NCI-H2107 treated with DMSO at 0.1 percent for 48 hours (cell line): ENCODE measurements around the gene SSC5D.
A peak's percentile ranks its signal among the peaks of the same experiment; 100 is the strongest.
"Not testable (repeated sequence)": the region's sequence is repeated elsewhere in the genome, so short reads cannot be mapped to it uniquely, and the experiment has no call there.

ENCODE experiments used
- DNase-seq: peaks from one replicate; lab custom pipeline; 2025; ENCODE audit not compliant: unreplicated experiment; lab: John Stamatoyannopoulos, UW

SSC5D gene

DNA sequence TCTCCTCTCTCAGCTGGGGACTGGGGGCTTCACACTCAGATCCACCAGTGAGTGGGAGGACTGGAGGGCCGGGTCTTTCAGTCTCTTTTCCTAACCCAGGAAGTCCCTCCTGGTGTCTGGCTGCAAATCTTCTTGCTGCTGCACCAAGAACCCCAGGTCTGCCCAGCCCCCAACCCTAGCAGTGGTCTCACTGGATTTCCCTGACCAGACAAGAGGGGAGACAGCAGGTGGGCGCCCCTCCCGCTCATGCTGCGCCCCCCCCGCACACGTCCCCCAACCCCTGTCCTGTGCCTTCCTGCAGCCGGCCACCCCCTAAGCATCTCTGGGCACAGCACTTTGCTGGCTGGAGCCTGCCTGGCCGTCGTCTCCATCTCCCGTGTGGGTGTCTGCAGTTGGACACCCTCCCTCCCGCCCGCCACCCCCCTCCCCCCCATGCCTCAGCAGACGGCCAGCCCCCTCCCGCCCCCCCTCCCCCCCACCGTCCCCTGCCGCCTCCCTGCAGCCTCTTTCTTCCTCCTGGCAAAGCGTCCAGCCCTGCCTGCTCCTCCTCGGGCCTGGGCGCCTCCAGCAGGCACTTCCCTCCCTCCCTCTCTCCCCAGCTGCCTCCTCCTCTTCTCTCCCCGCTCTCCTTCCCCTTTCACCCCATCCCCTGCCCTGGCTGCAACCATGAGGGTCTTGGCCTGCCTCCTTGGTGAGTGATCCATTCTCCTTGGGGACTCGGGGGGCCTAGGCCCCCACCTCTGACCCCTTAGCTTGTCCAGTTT, at the start of gene SSC5D:
Gene SSC5D, plus strand, starts transcription at position 513 of the 764 bp plus-strand sequence. Its CDS starts 154 bp downstream, at position 667.
- DNase-seq, result no peak

DNA sequence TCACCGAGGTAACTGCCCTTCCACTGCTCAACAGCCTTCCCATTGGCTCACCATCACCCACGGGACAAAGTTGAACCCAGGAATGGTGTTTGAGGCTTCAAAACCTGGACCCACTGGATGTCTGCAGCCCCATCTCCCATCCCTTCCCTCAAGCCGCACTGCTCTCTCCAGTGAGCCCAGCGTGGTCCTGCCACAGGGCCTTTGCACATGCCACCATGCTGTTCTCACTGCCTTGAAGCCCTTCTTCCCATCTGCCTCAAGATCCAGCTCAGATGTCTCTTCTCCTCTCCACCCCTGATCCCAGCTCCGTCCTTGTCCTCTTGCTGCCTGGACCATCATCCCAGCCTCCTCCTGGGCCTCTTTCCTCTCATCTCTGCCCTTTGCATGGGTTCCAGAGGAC, 49.2 kb upstream of the SSC5D start:
- no peak for DNase-seq

DNA sequence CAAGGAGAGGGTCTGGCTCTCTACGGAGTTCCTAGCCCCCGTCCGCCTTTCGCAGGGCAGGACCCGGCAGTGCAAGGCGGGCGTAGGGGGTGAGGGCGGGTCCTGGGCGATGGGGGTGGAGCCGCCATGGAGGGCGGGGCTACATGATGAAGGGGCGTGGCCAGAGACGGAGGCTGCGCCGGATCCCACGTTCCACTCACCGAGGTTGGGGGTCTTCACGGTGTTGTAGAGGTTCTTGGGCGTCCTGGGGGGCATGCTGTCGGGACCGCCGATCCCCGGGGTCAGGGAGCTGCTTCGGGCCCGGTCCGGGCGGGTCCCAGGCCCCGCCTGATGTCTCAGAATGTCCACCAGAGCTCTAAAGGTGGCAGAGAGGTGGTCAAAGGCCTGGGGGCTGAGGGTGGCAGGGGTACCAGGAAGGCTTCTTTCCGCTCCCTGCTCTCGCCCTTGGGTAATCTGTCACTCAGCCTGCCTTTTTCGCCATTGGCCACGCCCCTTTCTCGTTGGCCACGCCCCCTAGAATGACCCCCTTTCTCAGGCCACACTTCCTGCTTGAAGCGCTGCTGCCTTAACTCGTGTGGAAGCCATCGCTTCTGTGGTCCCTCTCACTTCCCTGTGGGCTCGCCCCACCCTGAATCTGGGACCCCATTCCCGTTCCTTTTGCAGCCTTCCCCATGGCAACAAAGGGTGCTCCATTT, 47.7 kb upstream of the SSC5D start:
- DNase-seq, result no peak

DNA sequence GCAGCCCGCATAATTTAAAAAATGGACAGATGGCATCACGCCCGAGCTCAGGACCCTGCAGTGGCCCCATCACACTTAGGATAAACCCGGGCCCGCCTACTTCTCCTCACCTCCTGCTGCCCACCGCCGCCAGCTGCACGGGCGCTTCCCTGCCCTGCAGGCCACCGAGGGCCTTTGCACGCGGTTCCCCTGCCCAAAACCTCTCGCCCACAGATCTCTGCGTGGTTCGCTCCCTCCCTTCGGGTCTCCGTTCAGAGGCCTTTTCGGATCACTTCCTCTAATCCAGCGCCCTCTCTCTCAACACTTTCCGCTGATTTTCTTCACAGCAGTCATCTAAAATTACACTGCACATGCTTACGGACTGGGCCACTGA, 46.9 kb upstream of the SSC5D start:
- no peak for DNase-seq

DNA sequence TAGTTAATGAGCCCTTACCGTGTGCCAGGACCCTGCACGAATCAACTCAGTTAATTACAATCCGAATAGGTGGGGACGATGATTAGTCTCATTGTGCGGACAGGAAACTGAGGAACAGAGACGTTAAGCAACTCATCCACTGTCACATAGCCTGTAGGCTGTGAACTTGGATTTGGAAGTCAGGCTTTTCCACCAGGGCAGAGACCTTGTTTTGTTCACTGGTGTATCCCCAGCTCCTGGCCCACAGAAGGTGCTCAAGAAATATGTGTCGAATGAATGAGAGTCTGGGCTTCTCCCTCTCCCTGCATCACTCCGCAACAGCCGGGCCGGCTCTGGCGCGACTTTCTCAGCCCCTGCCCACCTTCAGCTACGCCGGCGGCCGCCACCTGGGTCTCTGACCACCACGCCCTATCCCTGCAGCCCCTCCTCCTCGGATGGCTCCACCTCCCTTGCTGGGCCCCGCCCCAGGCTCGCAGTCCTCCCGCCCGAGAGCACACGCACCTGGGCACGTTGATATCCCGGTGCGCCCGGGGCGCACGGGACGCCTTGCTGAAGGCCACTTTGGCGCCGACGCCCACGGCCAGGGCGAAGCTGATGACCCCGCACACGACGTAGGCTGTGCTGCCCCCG, 46.4 kb upstream of the SSC5D start:
- DNase-seq, result no peak

DNA sequence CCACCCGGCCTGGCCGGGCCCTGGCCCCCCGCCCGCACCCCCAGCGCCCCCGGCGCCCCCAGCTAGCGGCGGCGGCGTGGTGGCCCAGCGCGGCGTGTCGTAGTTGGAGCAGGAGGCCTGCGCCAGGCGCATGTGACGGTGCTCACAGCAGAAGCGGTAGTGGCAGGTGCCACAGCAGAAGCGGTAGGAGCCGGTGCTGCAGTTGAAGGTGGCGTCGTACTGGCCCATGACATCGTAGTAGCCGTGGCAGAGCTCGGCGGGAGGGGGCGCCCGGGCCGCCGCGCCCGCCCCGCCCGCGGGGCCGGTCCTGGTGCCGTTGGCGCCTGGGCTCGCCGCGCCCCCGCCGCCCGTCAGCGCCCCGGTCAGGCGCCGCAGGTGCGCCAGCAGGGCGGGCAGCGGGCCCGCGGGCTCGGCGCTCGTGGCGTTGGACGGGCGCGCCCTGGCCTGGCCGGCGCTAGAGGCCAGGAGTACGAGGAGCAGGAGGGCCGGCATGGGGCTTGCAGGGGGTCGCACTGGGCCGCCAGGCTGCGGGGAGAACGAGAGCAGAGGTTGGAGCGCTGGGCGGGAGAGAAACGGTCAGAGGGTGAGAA, 45.8 kb upstream of the SSC5D start:
- peak; percentile 24 for DNase-seq

DNA sequence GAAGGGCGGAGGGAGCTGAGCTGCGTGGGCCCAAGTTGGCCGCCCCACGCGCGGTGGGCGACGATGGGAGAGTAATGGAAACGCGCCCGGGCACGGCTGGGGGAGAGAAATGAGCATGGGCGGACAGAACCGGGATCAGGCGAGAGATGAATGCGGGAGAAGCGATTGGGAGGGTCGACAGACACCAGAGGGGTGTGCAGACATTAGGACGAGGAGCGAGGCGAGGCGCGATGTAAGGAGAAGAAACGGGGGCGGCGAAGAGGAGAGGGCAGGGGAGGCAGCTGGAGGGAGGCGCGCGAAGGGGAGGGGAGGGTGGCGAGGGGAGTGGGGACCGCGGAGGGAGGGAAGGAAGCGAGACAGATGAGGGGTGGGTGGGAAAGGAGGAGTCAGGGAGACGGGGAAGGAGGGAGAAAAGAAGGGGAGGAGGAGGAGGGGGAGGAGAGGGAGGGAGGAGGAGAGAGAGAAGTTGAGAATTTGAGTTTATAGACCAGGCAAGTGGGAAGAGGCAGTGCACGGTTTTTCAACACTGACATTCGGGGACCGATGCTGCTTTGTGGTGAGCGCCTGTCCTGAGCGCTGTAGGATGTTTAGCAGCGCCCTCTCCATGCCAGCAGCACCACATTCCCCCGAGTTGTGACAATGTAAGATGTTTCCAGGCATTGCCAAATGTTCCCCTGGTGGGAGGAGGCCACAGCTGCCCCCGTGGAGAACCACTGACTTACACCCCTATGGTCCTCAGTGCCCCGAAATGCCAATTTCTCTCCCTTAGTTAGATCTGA, 45.0 kb upstream of the SSC5D start, which contains the start of gene SHISA7:
Gene SHISA7, minus strand, starts transcription at position 256 of the 779 bp plus-strand sequence. CDS start 437 bp downstream, outside the sequence.
- no peak for DNase-seq

DNA sequence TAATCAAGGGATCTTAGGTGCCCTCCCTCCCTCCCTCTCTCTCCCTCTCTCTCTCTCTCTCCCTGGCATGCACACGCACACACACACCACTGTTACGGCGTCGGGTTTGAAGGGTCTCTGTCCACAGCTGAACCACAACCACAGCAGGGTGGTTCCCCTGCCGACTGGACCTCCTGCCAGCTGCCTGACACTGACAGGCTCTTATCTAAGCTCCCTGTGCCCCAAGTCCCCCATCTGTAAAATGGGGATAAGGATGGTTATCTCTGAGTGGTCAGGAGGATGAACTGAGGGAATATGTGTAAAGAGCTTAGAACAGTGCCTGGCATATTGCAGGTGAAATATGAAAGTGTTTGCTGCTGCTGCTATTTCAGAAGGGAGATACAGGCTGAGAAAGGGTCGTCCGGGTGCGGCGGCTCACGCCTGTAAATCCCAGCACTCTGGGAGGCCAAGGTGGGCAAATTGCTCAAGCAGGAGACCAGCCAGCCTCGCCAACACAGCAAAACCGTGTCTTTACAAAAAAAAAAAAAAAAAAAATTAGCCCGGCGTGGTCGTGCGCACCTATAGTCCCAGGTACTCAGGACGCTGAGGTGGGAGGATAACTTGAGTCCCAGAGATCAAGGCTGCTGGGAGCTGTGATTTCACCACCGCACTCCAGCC, 44.3 kb upstream of the SSC5D start:
- no peak for DNase-seq

DNA sequence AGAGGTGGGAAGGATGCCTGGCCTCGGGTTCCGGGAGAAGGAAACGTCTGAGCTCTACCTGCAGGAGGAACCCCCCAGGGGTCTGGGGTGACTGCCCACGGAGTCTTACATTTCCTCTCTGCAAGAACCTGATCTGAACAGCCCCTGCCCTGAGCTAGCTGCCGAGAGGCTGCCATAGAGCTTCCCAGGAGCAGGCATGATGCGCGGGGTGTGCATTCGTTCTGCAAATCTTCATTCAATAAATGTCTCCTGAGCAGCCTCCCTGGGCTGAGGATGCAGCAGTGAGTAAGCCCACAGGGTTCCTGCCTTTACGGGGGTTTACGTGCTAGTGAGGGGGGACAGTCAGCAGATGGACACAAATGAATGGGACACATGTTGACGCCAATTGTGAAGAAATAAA, 43.6 kb upstream of the SSC5D start:
- no peak for DNase-seq

DNA sequence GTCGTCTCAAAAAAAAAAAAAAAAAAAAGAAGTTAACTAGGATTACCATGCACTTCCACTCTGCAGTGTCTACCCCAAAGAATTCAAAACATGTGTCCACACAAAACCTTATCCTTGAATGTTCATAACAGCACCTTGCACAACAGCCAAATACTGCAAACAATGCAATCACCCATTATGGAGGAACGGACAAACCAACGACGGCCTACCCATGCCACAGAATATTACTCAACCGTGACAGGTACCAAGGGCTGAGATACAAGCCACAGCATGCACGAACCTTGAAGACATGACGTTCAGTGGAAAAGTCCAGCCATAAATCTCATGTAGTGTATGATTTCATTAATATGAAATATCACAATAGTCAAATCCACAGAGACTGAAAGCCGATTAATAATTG, 42.2 kb upstream of the SSC5D start:
- DNase-seq, result peak; percentile 6

DNA sequence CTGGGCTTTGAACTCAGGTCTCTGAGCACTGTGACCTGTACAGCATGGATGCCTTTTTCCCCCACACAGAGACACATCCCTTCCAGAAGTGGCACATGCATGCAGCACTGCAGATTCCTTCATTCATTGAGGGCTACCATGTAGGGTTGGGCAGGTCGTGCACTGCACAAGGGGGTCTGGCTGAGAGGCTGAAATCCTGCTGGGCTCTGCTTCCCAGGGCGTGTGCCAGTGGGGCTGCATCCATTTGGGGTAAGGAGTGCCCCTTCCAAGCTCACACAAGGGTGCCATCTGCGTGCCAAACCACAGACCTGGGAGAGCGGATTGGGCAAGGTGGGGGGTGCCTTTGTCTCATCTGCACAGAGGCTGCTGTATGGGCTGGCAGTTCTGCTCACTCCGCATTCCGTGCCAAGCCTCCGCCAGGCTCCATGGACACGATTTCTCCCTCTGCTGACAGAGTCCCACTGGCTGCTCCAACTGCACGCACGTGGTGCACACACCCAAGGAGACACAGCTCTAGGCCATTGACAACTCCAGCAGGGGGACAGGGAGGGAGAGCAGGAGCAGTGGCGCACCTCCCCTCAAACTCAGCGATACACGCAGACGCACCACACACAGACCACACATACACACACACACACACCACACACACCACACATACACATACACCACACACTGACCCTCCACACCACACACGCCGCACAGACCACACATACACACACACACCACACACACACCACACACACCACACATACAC, 40.6 kb upstream of the SSC5D start:
- peak; percentile 22 for DNase-seq

DNA sequence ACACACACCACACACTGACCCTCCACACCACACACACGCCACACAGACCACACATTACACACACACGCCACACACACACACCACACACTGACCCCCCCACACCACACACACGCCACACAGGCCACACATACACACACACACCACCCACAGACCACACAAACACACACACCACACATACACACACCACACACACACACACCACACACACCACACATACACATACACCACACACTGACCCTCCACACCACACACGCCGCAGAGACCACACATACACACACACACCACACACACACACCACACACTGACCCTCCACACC, 40.1 kb upstream of the SSC5D start:
- DNase-seq, result not testable (repeated sequence)

DNA sequence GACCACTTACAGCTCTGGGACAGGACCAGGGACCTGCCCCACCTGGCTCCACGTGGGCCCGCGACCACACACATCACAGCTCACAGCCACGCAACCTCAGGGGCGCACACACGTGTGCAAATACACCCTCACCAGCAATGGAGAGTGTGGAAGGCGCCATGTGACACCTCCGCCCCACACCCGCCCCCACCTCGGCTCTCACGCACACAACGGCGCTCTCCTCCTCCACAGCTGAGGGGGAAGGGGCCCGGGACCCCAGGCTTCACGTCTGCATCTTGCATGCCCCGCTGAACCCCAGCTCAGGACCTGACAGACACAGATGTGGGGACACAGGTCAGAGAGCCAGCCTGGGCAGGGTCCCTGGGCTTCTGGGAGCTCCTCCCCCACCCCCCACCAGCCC, 38.8 kb upstream of the SSC5D start:
- DNase-seq, result no peak

DNA sequence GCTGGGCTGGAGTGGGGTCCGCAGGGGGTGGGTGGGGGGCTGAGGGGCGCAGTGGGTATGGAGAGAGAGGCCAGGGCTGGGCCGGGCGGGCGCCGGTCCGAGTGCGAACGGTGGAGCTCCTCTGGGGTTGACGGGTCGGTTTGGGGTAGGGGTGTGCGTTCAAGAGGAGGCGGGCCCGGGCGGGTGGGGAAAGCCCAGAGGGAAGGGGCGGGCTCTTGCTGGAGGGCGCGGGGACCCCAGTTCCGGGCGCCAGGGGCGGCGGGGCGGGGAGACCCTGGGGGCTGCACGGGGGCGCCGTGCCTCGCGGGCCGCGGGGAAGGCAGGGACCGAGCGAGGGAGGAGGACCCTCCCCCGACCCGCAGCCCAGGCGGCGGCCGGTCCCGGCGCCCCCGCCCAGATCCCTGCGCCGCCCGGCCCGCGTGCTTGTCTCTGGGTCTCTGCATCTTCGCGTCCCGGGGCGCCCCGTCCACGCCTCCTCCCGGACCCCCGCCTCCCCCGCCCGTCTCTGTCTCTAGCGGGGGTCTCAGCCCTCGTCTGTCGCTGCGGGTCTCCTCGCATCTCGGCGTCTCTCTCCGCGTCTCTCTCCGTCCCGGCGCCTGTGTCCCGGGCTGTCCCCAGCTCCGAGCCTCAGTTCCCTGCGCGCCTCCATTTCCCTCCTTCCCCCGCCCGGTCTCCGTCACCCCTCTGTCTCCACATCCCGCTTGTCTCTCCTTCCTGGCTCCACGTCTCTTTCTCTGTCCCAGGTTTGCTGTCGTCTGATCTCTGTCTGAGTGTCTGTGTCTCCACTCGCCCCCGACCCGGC, 36.9 kb upstream of the SSC5D start:
- no peak for DNase-seq

DNA sequence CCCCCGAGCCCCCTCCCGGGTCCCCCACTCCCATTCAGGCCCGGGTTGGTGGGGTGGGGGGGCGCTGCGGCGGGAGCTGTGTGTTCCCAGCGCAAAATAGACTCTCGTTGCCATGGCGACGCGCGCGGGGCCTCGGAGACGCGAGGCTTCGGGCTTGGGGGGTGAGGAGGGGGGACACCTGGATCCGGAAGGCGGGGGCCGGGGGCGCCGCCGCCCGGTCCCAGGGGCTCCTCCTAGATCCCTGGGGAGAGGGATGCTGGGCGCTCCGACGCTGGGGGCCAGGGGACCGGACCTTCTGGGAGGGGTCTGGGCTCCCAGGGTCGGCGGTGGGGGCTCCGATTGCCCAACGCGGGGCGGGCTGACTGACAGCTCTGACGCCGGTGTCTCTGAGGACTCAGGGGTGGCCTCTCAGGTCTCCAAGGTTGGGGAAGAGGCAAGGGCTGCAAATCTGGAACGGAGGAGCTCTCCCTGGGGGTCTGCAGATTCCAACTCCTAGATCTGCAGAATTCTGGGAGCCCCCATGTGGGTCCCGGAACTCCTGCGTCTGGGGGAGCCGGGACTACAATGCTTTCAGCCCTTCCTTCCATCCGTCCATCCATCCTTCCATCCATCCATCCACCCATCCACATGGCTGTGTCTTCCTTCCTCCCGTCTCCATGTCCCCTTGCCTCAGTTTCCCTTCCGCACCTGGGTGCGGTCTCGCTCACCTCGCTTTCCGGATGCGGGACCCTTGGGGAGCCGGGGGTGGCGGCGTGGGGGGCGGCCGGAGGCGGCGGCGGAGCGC, 36.1 kb upstream of the SSC5D start:
- DNase-seq, result no peak

DNA sequence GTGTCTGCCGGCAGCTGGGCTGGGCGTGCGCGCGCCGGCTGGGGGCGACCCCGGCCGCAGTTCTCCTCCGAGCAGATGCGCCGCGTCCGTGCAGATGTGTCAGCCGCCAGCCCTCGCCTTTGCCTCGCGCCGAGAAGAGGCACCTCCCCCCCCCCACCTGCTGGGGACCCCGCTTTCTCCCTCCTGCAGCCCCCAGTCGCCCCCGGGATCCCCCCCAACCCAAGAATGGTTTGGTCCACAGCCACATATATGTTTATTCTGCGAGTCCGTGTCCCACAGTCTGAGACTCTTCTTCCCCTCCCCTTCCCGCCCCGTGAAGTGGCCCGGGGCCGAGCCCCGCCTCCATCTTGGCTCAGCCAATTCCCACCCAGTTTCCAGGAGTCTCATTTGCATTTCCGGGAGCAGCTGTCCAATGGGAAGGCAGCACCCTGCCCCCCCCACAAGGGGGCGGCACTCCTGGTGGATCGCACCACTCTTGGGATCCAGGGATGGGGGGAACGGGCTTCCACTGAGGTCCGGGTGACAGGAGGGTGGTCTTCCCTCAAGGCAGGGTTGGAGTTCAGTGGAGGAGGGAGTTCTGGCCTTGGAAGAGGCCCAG, 35.4 kb upstream of the SSC5D start:
- DNase-seq, result no peak

DNA sequence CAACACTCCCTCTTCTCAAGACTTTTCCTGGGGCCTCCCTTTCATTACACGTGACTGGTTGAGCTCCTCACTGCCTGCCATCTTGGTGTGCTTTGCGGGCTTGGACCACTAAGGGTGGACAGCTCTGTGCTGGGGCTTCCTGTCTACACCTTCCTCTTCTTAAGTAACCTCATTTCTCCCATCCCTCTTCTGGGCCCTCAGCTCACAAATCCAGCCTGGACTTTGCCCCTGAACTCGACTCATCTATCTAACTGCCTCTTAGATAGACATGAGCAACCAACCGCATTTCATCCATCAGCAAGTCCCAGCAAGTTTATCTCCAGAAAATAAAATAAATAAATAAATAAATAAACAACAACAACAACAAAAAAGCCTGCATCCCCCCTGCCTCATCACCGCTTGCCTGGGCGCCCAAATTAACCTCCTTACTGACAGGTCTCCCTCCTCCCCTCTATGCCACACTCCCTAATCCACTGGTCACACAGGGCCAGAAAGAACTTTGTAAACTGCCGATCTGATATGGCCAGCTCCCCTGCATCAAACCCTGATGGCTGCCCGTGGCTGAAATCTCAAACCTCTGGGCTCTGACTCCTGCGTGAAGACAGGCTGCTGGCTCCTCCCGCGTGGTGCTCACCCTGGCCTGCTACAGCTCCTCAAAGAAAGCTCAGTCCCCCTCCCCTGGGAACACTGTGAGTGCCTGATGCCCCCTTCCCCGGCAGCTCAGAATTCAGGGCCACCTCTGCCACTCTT, 34.5 kb upstream of the SSC5D start:
- no peak for DNase-seq
